ENCODE results near the gene ZFAND3.

GRCh38 chr6:37793067-37793466 lies 26.5 kb upstream of the ZFAND3 start:
- TF ChIP-seq CTCF (IDR thresholded peaks at IDR 0.05 in 4 of 5, conservative IDR thresholded peaks at IDR 0.05 in 1 of 5): no peak
- TF ChIP-seq POLR2A (IDR thresholded peaks at IDR 0.05): no peak

All from gastrocnemius medialis (tissue), 4 donors.